ENCODE measurements around the gene SLC8B1.
A peak's percentile ranks its signal among the peaks of the same experiment; 100 is the strongest.

Gene SLC8B1

GRCh38 chr12:113318900-113319628, 15.8 kb downstream of the SLC8B1 start:
- DNase-seq (ENCODE audit: low read depth) = no peak

DNA sequence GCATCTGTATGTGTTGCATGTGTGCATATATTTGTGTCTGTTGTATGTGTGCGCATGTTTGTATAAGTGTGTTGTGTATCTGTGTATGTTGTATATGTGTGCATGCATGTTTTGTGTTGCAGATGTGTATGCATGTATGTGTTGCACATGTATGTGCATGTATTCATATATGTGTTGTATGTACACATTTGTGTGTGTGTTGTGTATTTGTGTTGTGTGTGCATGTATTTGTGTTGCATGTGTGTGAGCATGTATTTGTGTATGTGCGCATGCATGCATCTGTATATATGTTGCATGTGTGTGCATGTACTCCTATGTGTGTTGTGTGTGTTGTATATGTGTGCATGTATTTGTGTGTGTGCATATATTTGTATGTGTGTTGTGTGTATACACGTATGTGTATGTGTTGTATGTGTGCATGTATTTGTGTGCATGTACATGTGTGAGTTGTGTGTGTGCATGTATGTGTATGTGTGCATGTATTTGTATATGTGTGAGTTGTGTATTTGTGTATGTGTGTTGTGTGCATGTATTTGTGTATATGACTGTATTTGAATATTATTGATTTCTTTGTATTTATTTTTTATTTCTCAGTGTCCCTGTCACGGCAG, 16.8 kb downstream of the SLC8B1 start:
- DNase-seq (ENCODE audit: low read depth) = no peak

DNA sequence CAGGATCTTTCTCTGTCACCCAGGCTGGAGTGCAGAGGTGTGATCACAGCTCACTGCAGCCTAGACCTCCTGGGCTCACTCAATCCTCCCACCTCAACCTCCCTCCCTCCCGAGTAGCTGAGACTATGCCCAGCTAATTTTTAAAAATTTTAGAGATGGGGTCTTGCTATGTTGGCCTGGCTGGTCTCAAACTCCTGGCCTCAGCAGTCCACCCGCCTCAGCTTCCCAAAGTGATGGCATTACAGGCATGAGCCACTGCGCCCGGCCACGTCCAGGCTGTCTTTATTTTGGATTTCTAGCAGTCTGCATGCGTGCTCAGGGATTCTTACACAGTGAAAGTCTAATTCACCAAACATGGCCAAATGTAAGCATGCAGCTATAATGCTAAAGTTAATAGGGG, 17.8 kb downstream of the SLC8B1 start:
- DNase-seq (ENCODE audit: low read depth) = no peak

DNA sequence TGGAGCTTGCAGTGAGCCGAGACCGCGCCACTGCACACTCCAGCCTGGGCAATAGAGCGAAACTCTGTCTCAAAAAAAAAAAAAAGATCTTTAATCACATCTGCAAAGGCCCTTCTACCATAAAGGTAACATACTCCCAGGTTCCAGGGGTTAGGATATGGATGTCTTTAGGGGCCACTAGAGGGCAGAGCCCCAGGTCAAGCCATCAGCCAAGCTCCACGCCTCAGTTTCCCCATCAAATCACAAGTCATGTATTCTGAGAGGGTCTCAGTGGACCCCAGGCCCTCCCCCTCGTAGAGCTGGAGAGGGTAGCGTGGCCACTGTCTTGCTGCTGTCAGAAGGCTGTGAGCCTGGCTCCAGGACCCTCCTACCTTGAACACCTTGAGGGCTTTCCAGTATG, 18.8 kb downstream of the SLC8B1 start:
- no peak for DNase-seq (ENCODE audit: low read depth)

DNA sequence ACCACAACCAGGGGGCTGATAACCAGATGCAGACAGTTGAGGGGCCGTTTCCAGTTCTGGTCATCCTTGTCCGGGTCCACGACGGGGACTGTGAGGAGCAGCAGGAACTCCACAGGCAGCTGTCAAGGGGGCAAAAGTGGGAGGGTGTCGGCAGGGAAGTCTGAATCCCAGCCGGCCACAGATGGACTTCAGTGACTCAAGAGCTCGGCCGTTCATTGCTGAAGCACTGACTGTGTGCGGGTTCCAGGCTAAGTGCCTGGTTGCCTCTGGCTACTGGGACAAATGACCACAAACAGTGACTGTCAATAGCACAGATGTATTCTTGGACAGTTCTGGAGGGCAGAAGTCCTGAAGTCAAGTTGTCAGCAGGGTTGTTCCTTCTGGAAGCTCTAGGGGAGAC, 19.6 kb downstream of the SLC8B1 start:
- DNase-seq (ENCODE audit: low read depth) = no peak

DNA sequence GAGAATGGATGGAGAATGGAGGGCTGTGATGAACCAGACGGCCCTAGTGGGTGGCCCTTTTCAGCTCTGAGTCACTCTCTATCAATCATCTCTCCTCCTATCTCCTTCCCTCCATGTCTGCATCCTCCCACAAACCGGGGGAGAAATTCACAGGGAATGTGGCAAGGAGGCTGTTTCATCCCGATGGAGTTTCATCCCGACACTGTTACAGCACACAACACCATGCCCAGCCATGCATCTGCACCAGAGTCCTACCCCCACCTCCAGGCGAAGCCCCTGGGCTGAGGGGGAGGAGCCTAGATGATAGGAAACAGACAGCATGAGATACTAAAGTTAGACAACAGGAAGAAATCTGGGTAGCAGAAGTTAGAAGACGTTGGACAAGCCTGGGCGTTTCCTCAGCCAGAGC, 20.8 kb downstream of the SLC8B1 start:
- DNase-seq (ENCODE audit: low read depth) = peak; percentile 92

DNA sequence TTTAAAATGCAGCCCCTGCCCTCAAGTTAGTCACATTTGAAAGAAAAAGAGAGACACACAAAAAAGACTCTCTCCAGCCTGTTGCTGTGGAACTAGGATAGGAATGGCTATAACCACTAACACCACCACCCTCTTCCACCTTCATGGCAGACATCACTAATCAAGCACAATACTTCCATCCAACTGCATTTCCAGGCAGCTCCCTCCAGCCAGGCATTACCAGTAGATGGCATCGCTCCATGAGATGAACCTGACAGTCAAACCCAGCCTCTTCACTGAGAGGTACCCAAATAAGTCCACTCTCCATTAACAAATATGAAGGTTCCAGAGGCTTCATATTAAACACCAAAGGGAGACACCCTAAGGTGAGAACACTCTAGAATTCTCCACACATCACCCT, 24.4 kb downstream of the SLC8B1 start:
- peak; percentile 45 for DNase-seq (ENCODE audit: low read depth)

DNA sequence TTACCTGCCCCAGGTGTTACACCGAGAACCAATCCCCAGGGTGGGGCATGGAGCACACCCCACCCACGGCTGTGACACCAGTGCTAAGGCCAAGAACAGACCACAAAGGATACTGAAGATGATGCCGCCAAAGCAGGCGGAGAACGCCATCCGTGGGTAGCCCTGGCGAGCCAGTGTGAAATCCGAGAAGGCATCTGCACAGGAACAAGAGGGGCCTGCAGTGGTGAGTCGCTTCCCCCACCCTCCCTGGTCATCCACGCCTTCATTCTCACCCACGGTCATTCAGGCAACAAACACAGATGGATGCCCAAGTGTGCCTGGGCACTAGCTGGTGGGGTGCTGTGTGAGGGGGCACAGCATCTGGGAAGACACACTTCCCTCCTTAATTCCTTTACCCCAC, 28.5 kb downstream of the SLC8B1 start:
- no peak for DNase-seq (ENCODE audit: low read depth)

GRCh38 chr12:113305281-113305856, 29.5 kb downstream of the SLC8B1 start:
- DNase-seq (ENCODE audit: low read depth) = no peak

DNA sequence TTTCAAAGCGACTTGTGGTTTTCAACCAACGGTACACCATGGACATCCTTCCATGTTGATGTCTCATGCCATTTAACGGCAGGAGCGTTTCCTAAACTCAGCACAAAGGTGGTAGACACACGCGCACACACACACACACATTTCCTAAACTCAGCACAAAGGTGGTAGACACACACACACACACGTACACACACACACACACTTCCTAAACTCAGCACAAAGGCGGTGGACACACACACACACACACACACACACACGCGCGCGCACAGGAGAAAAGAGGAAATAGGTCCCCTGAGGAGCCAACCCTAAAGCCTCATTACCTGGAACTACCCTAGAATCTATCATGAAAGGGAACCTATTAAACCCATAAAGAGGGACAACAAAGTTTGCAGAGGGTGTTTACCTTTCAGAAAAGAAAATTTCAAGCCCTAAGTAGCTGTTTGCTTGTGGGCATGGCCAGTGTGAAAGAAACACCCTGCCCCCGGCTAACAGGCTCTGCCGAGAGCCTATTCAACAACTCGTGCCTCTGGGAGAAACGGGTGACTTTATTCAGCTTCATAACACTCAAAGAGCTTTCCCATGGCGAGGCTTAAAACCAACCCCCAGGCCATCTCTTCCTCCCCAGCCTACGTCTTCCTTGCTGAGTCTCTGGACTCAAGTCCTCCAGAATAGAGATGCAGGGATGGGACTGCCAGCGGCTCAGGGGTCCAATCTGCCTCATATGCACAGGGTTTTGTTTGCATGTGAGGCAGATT, 31.8 kb downstream of the SLC8B1 start:
- DNase-seq (ENCODE audit: low read depth) = no peak

GRCh38 chr12:113302466-113302865, 32.4 kb downstream of the SLC8B1 start:
- DNase-seq (ENCODE audit: low read depth) = no peak

GRCh38 chr12:113301811-113302210, 33.1 kb downstream of the SLC8B1 start:
- DNase-seq (ENCODE audit: low read depth) = no peak

DNA sequence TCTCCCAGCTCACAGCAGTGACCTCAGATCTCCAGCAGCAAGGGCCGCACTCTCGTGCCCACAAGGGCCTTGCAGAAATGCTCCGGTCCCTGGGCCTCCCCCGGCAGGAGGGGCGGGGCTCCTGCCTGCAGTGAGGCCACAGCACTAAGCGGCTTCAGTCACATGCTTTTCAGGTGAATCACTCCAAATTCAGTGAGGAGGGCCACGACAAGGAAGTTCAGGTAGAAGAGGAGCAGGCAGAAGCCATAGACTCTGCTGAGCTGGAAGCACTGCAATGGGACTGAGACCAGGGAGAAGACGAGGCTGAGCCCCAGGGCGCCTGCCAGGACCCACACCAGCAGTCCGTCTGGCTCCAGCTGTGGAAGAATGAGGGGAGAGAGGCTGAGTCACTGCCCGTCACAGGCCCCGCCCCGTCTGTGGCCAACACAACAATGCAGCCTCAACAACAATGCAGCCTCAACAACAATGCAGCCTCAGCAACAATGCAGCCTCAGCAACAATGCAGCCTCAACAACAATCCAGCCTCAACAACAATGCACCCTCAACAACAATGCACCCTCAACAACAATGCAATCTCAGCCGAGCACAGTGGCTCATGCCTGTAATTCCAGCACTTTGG, 35.2 kb downstream of the SLC8B1 start:
- DNase-seq (ENCODE audit: low read depth) = peak; percentile 78

- DNase-seq (ENCODE audit: low read depth) = no peak
Measured at GRCh38 chr12:113298861-113299545, 35.9 kb downstream of the SLC8B1 start.

DNA sequence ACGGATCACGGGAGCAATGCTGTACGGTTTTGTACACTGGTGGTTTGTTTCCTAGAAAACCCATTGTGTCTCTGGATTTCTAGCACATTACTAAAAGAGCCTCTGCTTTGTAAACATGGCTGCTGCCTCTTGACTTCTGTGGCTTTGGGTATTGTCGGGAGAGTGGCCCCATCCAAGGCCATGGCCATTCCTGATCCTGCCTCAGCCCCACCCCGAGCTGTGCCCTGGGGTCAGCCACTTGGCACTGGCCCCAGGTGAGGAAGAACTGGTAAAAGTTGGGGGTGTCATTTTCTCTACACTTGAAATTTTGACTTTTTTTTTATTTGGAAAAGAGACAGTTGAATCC, 36.5 kb downstream of the SLC8B1 start:
- no peak for DNase-seq (ENCODE audit: low read depth)

DNA sequence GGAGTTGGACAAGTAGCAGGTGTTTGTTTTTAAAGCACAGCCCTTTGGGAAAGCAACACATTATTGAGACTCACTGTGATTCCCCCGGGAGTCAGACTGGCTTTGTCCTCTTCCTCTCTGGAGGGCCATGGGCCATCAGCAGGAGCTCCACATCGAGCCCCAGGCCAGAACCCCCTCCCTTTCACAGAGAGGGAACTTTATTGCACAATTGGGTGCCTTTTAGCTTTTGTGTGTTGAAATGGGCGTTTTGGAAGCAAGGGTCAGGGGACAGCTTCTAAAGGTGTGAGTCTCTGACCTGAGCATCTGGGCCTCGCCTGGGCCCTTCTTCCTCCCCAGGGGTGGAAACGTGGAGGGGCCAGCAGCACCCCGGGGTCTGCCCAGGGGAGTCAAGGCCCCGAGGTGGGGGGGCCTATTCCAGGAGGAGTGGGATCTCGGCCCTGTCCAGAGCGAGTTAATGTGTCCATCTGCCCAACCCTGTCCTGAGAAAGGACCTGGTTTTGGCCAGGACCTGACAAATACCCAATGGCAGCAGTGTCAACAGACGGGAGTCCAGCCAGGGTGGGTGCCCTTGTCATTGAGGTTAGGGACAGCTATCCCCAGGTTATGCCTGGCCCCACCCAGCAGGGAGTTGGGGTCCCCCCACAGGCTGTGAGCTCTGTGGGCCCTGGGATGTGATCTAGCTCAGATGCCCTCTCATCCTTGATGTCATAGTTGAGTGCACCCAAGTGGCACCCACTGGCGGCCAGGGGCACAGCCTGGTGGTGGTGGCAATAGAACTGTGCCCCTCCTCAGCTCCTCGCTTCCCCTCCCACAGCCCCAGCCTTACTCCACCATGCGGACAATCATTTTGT, 37.1 kb downstream of the SLC8B1 start:
- DNase-seq (ENCODE audit: low read depth) = no peak

DNA sequence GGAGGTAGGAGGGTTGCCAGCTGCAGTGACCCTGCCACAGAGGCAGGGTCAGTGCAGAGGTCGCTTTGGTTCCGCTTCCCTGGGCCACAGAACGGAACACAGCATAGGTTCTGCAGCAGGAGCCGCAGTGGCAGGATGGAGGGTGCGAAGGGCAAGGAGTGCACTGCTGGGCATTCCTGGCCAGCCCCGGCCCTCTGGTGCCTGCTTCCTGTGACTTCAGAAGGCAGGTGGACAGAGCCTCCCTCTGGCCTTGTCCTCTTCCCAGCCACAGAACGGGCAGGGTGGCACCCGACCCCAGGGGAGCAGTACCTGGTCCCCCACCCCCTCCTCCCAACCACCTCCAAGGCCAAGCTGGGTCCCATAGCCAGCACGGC, 37.7 kb downstream of the SLC8B1 start:
- no peak for DNase-seq (ENCODE audit: low read depth)

- DNase-seq (ENCODE audit: low read depth) = no peak
Measured at GRCh38 chr12:113296557-113297213, 38.2 kb downstream of the SLC8B1 start.

- no peak for DNase-seq (ENCODE audit: low read depth)
Measured at GRCh38 chr12:113295886-113296556, 38.9 kb downstream of the SLC8B1 start.

- no peak for DNase-seq (ENCODE audit: low read depth)
Measured at GRCh38 chr12:113293100-113293499, 41.8 kb downstream of the SLC8B1 start.

Data from amniotic epithelial cell (primary cell).